Measurements from ENCODE around the gene KIF3B. TPM values are rescaled to one million over a fixed set of nuclear protein-coding genes. Genes with fewer than 3 reads are reported as not detected.
A peak's percentile ranks its signal among the peaks of the same experiment; 100 is the strongest.

Gene KIF3B
- total RNA-seq, 1 experiment from 2014 or later = 49.0 TPM

DNA sequence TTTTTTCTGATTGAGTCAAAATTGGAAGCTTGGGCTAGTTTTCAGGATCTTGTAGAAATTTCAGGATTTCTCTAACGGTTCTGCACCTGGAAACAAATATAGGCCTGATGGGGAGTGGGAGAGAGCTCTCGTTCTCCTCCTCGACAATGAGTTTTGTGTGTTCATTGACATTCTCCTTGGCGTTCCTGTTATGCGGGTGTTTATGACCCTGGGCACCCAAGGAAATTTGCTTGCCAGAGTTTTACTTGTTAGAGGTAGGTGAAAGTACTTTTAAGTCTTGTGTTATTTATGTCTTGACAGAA lies 82.8 kb downstream of the KIF3B start:
- H3K4me1 ChIP-seq = peaks cover 51% of the 10 kb centered on the region
- ChIA-PET CTCF (interaction anchor here (0.7 kb wide), 1 partner anchor 149 kb away, joined by 3 read pairs; no protein-coding TSS in a partner anchor), POLR2A (no interaction called here)
- Mint-ChIP-seq H3K4me1 (ENCODE audit: low read depth, unreplicated experiment) (peaks cover 43% of the 10 kb centered on the region), H3K4me3 (ENCODE audit: unreplicated experiment) (peak overlapping the region; percentile 77), H3K36me3 (ENCODE audit: insufficient read depth, unreplicated experiment) (peaks cover 33% of the 10 kb centered on the region), H3K27me3 (ENCODE audit: insufficient read depth, unreplicated experiment) (no peaks in the 10 kb centered on the region), H3K27ac (ENCODE audit: unreplicated experiment) (peak overlapping the region; percentile 65), H3K9me3 (ENCODE audit: unreplicated experiment) (no peaks in the 10 kb centered on the region)
- H3K27me3 ChIP-seq (replicated peaks; ENCODE audit: control insufficient read depth, insufficient read depth, low read length) = no peaks in the 10 kb centered on the region
- DNase-seq = peak in 1 of 2 experiments; percentile 34
- intact Hi-C loops (cut with micrococcal nuclease; ENCODE audit: unreplicated experiment) = no loop called here
- TF ChIP-seq CTCF (IDR thresholded peaks at IDR 0.05; ENCODE audit: insufficient read depth in 1 of 2, low read depth in 1 of 2, low read length in 1 of 2, severe bottlenecking in 1 of 2, unreplicated experiment in 1 of 2) = no peak
- H3K9me3 ChIP-seq = no peaks in the 10 kb centered on the region
- BruUV-seq (replicated peaks) = no TSS peak
- H3K4me3 ChIP-seq (ENCODE audit: low read depth, low read length) = peak overlapping the region; percentile 93
- H3K36me3 ChIP-seq (ENCODE audit: control insufficient read depth, insufficient read depth, low read length) = no peaks in the 10 kb centered on the region

DNA sequence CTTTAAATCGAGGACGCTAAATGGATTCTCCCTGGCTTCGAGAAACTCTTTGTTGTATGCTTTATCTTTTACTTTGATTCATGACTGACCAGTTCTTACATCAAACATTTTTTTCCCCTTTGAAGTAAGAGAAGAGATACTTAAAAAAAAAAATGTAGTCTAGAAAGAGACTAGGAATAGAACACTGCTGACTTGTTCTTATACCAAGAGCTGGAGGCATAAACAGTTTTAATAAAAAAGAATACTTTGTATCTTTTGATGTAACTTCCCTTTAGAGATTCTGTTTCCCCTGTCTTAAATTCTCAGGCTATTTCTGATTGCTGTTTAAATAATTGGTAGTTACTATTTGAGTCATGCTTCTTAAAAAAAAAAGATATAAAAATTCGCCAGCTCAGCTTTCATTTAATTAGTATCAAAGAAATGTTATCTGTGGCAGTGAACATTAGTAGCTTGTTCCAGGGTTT lies 85.5 kb downstream of the KIF3B start:
- BruUV-seq (replicated peaks) = no TSS peak
- Mint-ChIP-seq H3K9me3 (ENCODE audit: unreplicated experiment) (no peaks in the 10 kb centered on the region), H3K27me3 (ENCODE audit: insufficient read depth, unreplicated experiment) (no peaks in the 10 kb centered on the region), H3K4me3 (ENCODE audit: unreplicated experiment) (no peak overlapping the region), H3K27ac (ENCODE audit: unreplicated experiment) (no peak overlapping the region), H3K36me3 (ENCODE audit: insufficient read depth, unreplicated experiment) (peaks cover 34% of the 10 kb centered on the region), H3K4me1 (ENCODE audit: low read depth, unreplicated experiment) (peaks cover 42% of the 10 kb centered on the region)
- Histone ChIP-seq H3K9me3 (no peaks in the 10 kb centered on the region), H3K36me3 (ENCODE audit: control insufficient read depth, insufficient read depth, low read length) (peaks cover 2% of the 10 kb centered on the region; the same call in 1 of the 2 replicates), H3K4me3 (ENCODE audit: low read depth, low read length) (no peak overlapping the region), H3K4me1 (peaks cover 39% of the 10 kb centered on the region), H3K27me3 (replicated peaks; ENCODE audit: control insufficient read depth, insufficient read depth, low read length) (no peaks in the 10 kb centered on the region)
- TF ChIP-seq CTCF (IDR thresholded peaks at IDR 0.05; ENCODE audit: insufficient read depth in 1 of 2, low read depth in 1 of 2, low read length in 1 of 2, severe bottlenecking in 1 of 2, unreplicated experiment in 1 of 2) = no peak
- no peak for DNase-seq
- CTCF ChIA-PET = no interaction called here
- intact Hi-C loops (cut with micrococcal nuclease; ENCODE audit: unreplicated experiment) = no loop called here
- POLR2A ChIA-PET = interaction anchor here (1.1 kb wide), 1 partner anchor 18 kb away, joined by 4 read pairs; no protein-coding TSS in a partner anchor

DNA sequence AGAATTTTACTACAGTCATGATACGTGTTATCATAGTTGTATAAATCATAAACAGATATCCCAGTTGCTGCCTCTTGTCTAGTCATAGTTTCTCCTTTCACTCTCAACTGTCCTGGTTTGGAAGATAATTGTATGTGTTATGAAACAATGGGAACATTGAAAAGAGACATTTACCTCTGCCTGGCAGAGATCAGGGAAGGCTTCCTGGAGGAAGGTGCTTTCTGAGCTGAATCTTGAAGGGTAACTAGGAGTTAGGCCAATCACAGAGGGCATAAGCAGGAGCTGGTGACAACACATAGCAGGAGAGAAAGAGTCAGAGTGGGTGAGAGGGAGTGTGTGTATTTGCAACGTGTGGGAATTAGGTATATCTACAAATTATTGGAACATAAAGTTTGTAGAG lies 86.0 kb downstream of the KIF3B start:
- Histone ChIP-seq H3K4me1 (peaks cover 45% of the 10 kb centered on the region), H3K36me3 (ENCODE audit: control insufficient read depth, insufficient read depth, low read length) (peaks cover 2% of the 10 kb centered on the region; the same call in 1 of the 2 replicates), H3K4me3 (ENCODE audit: low read depth, low read length) (no peak overlapping the region), H3K9me3 (no peaks in the 10 kb centered on the region), H3K27me3 (replicated peaks; ENCODE audit: control insufficient read depth, insufficient read depth, low read length) (no peaks in the 10 kb centered on the region)
- CTCF ChIA-PET = interaction anchor here (0.8 to 0.9 kb wide), 2 partner anchors 80 to 141 kb away, joined by 3 read pairs; no protein-coding TSS in a partner anchor
- intact Hi-C loops (cut with micrococcal nuclease; ENCODE audit: unreplicated experiment) = no loop called here
- Mint-ChIP-seq H3K4me3 (ENCODE audit: unreplicated experiment) (no peak overlapping the region), H3K27me3 (ENCODE audit: insufficient read depth, unreplicated experiment) (no peaks in the 10 kb centered on the region), H3K9me3 (ENCODE audit: unreplicated experiment) (no peaks in the 10 kb centered on the region), H3K4me1 (ENCODE audit: low read depth, unreplicated experiment) (peaks cover 47% of the 10 kb centered on the region), H3K27ac (ENCODE audit: unreplicated experiment) (no peak overlapping the region), H3K36me3 (ENCODE audit: insufficient read depth, unreplicated experiment) (peaks cover 28% of the 10 kb centered on the region)
- no peak for DNase-seq
- no TSS peak for BruUV-seq (replicated peaks)
- no peak for TF ChIP-seq CTCF (IDR thresholded peaks at IDR 0.05; ENCODE audit: insufficient read depth in 1 of 2, low read depth in 1 of 2, low read length in 1 of 2, severe bottlenecking in 1 of 2, unreplicated experiment in 1 of 2)
- POLR2A ChIA-PET = interaction anchor here (1.1 kb wide), 1 partner anchor 18 kb away, joined by 4 read pairs; no protein-coding TSS in a partner anchor
